Liver (tissue), 9 donors: Measurements from ENCODE around the gene B3GAT1. TPM values are rescaled to one million over a fixed set of nuclear protein-coding genes. Genes with fewer than 3 reads are reported as not detected.

ENCODE experiments used
- DNase-seq: peaks from one replicate; pipeline ENCODE4 v3.0.0-alpha.2; 2017; ENCODE audit warnings: low spot score
- H3K27ac ChIP-seq, 2 donors: one replicate each; pipeline ENCODE4 v1.7.0; 2013; ENCODE audit warnings: inconsistent platforms in 2 of 2, low read length in 2 of 2, control low read depth in 1 of 2, low read depth in 1 of 2, mild to moderate bottlenecking in 1 of 2
- H3K27me3 ChIP-seq, 4 donors: one replicate each; pipeline versions ENCODE4 v1.6.1 to v1.7.0; 2013; ENCODE audit warnings: low read length in 3 of 4, inconsistent platforms in 1 of 4, mild to moderate bottlenecking in 1 of 4, moderate library complexity in 1 of 4; ENCODE audit not compliant: control insufficient read depth in 4 of 4, insufficient read depth in 4 of 4
- H3K36me3 ChIP-seq, 4 donors: one replicate each; pipeline versions ENCODE4 v1.6.1 to v1.7.0; 2013; ENCODE audit warnings: low read length in 3 of 4, mild to moderate bottlenecking in 3 of 4, low read depth in 1 of 4, moderate library complexity in 1 of 4; ENCODE audit not compliant: control insufficient read depth in 4 of 4, insufficient read depth in 3 of 4
- H3K4me1 ChIP-seq, 4 donors: one replicate each; pipeline versions ENCODE4 v1.6.1 to v1.7.0; 2013; ENCODE audit warnings: low read length in 3 of 4, mild to moderate bottlenecking in 3 of 4, moderate library complexity in 1 of 4; ENCODE audit not compliant: control insufficient read depth in 4 of 4, insufficient read depth in 4 of 4
- H3K4me3 ChIP-seq, 3 donors: one replicate each; pipeline versions ENCODE4 v1.6.1 to v1.7.0; 2013; ENCODE audit warnings: low read length in 3 of 3, control low read depth in 1 of 3, low read depth in 1 of 3, mild to moderate bottlenecking in 1 of 3
- H3K9ac ChIP-seq, 2 donors: one replicate each; pipeline ENCODE4 v1.7.0; 2013; ENCODE audit warnings: low read length in 2 of 2, mild to moderate bottlenecking in 2 of 2, moderate library complexity in 2 of 2, control low read depth in 1 of 2, low read depth in 1 of 2
- H3K9me3 ChIP-seq, 4 donors: one replicate each; pipeline versions ENCODE4 v1.6.1 to v1.7.0; 2013; ENCODE audit warnings: low read length in 3 of 4; ENCODE audit not compliant: control insufficient read depth in 4 of 4
- EGR1 ChIP-seq, 2 donors: IDR thresholded peaks; 2 replicates each; pipeline ENCODE4 v1.6.1; 2016 to 2018; ENCODE audit warnings: antibody characterized with exemption in 2 of 2, low read depth in 2 of 2
- FOXA1 ChIP-seq: IDR thresholded peaks from 2 replicates; pipeline ENCODE4 v1.6.1; 2016; ENCODE audit warnings: antibody characterized with exemption
- FOXA2 ChIP-seq: IDR thresholded peaks from 2 replicates; pipeline ENCODE4 v1.6.1; 2016; ENCODE audit warnings: antibody characterized with exemption
- GABPA ChIP-seq, 2 donors: IDR thresholded peaks in 1 of 2; conservative IDR thresholded peaks in 1 of 2; 2 replicates each; pipeline ENCODE4 v1.6.1; 2016; ENCODE audit warnings: antibody characterized with exemption in 2 of 2, mild to moderate bottlenecking in 1 of 2, moderate library complexity in 1 of 2
- HNF4A ChIP-seq, 2 donors: conservative IDR thresholded peaks; 2 replicates each; pipeline ENCODE4 v1.6.1; 2016; ENCODE audit warnings: antibody characterized with exemption in 2 of 2, mild to moderate bottlenecking in 2 of 2
- HNF4G ChIP-seq: IDR thresholded peaks from 2 replicates; pipeline ENCODE4 v1.6.1; 2016; ENCODE audit warnings: antibody characterized with exemption
- JUND ChIP-seq, 2 donors: IDR thresholded peaks; 2 replicates each; pipeline ENCODE4 v1.6.1; 2016; ENCODE audit warnings: antibody characterized with exemption in 2 of 2
- NR2F2 ChIP-seq: IDR thresholded peaks from 2 replicates; pipeline ENCODE4 v1.6.1; 2016; ENCODE audit warnings: antibody characterized with exemption
- RAD21 ChIP-seq, 2 donors: IDR thresholded peaks; 2 replicates each; pipeline ENCODE4 v1.6.1; 2016; ENCODE audit warnings: antibody characterized with exemption in 2 of 2, mild to moderate bottlenecking in 2 of 2
- SP1 ChIP-seq: IDR thresholded peaks from 2 replicates; pipeline ENCODE4 v1.6.1; 2018; ENCODE audit warnings: antibody characterized with exemption, mild to moderate bottlenecking
- YY1 ChIP-seq: IDR thresholded peaks from 2 replicates; pipeline ENCODE4 v1.6.1; 2016; ENCODE audit warnings: antibody characterized with exemption, mild to moderate bottlenecking
- WGBS: extraction: QIAGEN DNeasy Blood & Tissue Kit; methylation state at CpG from one replicate; pipeline ENCODE4 v1.1.7; 2013; 5-methylcytosine and 5-hydroxymethylcytosine counted together
- polyA plus RNA-seq, 2 donors: library from polyadenylated mRNA; stranded (reverse) in 1 of 2; unstranded in 1 of 2; fragments of 200-250 nt in 1 of 2; fragments of >200 nt in 1 of 2; fragmentation: Nextera tagmentation in 1 of 2; extraction: Ambion mirVana in 1 of 2; gene quantifications; one replicate each; pipeline versions ENCODE4 v1.2.1 to v1.2.3, GENCODE V29; 2013 to 2015
- total RNA-seq, 2 donors: library from RNA; depleted of rRNA; stranded (reverse); fragments of >200 nt; gene quantifications; one replicate each; pipeline ENCODE4 v1.2.3, GENCODE V29; 2014
- TF ChIP-seq, protein P1 (sequence below): fragments of 150-350 bp; IDR thresholded peaks from 2 replicates; pipeline ENCODE4 v1.5.1; 2017; ENCODE audit warnings: improper control_type of control experiment, low read depth, low read length; ENCODE audit not compliant: missing input control
- TF ChIP-seq, protein P2 (sequence below): IDR thresholded peaks from 2 replicates; pipeline ENCODE4 v1.6.1; 2016; ENCODE audit warnings: antibody characterized with exemption
- TF ChIP-seq, protein P3 (sequence below): IDR thresholded peaks from 2 replicates; pipeline ENCODE4 v1.6.1; 2016; ENCODE audit warnings: antibody characterized with exemption
- TF ChIP-seq, protein P4 (sequence below): IDR thresholded peaks from 2 replicates; pipeline ENCODE4 v1.6.1; 2016; ENCODE audit warnings: antibody characterized with exemption
- TF ChIP-seq, protein P5 (sequence below): IDR thresholded peaks from 2 replicates; pipeline ENCODE4 v1.6.1; 2016; ENCODE audit warnings: antibody characterized with exemption, mild to moderate bottlenecking
- donor health status: healthy.
- donor health status: healthy.
- donor health status: healthy.
- donor health status: healthy.
- donor health status: healthy.

Gene B3GAT1
- total and polyA plus RNA-seq, 4 donors = 0.13 to 6.6 (median 0.25) TPM; not detected in 1

DNA sequence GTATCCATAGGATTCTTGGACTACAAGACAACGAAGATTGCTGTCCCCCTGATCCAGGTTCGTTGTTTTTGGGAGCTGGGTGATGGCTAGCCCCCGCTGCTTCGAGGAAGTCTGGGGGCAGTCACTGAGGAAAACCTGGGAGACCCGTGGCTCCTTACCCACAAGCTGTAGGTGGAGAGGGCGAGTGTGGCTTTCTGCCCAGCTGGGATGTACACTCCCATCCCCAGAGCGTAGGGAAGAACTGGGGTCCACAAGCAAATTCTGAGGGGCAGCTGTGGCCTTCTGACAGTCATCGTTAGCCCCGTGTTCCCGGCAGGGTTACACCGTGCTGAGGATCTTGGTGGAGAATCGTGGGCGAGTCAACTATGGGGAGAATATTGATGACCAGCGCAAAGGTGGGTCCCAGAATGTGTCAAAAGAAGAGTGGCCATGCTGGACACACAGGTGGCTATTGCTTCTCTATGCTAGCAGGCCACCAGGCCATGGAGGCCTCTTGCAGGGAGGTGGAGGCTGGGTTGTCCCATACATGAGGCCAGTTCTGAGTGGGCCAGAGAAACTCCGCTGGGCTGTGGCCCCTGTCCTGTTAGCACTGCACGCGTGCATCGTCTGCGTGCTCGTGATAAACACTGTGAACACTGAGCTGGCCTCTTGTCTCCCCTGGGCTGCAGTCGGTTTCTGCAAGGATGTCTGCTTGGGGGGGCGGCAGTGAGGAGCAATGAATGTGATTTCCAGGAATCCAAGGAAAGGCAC, 40.4 kb downstream of the B3GAT1 start:
- whole genome bisulfite sequencing = 92% methylated on average over 22 of the region's 22 CpGs
- DNase-seq = no peak

More for the DNA sequence above, 40.4 kb downstream of the B3GAT1 start:
- Histone ChIP-seq H3K27me3 (no peaks in the 10 kb centered on the region), H3K9ac (no peak overlapping the region), H3K36me3 (no peaks in the 10 kb centered on the region), H3K9me3 (no peaks in the 10 kb centered on the region), H3K4me3 (no peak overlapping the region), H3K4me1 (no peaks in the 10 kb centered on the region), H3K27ac (no peak overlapping the region)
- TF ChIP-seq, protein P1, sequence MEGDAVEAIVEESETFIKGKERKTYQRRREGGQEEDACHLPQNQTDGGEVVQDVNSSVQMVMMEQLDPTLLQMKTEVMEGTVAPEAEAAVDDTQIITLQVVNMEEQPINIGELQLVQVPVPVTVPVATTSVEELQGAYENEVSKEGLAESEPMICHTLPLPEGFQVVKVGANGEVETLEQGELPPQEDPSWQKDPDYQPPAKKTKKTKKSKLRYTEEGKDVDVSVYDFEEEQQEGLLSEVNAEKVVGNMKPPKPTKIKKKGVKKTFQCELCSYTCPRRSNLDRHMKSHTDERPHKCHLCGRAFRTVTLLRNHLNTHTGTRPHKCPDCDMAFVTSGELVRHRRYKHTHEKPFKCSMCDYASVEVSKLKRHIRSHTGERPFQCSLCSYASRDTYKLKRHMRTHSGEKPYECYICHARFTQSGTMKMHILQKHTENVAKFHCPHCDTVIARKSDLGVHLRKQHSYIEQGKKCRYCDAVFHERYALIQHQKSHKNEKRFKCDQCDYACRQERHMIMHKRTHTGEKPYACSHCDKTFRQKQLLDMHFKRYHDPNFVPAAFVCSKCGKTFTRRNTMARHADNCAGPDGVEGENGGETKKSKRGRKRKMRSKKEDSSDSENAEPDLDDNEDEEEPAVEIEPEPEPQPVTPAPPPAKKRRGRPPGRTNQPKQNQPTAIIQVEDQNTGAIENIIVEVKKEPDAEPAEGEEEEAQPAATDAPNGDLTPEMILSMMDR = no peak
- TF ChIP-seq, protein P2, sequence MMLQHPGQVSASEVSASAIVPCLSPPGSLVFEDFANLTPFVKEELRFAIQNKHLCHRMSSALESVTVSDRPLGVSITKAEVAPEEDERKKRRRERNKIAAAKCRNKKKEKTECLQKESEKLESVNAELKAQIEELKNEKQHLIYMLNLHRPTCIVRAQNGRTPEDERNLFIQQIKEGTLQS = no peak
- TF ChIP-seq JUND (IDR thresholded peaks at IDR 0.05) (no peak), HNF4A (conservative IDR thresholded peaks at IDR 0.05) (no peak), HNF4G (no peak), GABPA (IDR thresholded peaks at IDR 0.05 in 1 of 2, conservative IDR thresholded peaks at IDR 0.05 in 1 of 2) (no peak), EGR1 (IDR thresholded peaks at IDR 0.05; ENCODE audit: low read depth in 2 of 2) (no peak), SP1 (no peak), FOXA1 (no peak), YY1 (no peak), NR2F2 (no peak), FOXA2 (no peak), RAD21 (IDR thresholded peaks at IDR 0.05) (no peak)
- TF ChIP-seq, protein P3, sequence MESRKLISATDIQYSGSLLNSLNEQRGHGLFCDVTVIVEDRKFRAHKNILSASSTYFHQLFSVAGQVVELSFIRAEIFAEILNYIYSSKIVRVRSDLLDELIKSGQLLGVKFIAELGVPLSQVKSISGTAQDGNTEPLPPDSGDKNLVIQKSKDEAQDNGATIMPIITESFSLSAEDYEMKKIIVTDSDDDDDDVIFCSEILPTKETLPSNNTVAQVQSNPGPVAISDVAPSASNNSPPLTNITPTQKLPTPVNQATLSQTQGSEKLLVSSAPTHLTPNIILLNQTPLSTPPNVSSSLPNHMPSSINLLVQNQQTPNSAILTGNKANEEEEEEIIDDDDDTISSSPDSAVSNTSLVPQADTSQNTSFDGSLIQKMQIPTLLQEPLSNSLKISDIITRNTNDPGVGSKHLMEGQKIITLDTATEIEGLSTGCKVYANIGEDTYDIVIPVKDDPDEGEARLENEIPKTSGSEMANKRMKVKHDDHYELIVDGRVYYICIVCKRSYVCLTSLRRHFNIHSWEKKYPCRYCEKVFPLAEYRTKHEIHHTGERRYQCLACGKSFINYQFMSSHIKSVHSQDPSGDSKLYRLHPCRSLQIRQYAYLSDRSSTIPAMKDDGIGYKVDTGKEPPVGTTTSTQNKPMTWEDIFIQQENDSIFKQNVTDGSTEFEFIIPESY = no peak
- TF ChIP-seq, protein P4, sequence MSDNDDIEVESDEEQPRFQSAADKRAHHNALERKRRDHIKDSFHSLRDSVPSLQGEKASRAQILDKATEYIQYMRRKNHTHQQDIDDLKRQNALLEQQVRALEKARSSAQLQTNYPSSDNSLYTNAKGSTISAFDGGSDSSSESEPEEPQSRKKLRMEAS = no peak
- TF ChIP-seq, protein P5, sequence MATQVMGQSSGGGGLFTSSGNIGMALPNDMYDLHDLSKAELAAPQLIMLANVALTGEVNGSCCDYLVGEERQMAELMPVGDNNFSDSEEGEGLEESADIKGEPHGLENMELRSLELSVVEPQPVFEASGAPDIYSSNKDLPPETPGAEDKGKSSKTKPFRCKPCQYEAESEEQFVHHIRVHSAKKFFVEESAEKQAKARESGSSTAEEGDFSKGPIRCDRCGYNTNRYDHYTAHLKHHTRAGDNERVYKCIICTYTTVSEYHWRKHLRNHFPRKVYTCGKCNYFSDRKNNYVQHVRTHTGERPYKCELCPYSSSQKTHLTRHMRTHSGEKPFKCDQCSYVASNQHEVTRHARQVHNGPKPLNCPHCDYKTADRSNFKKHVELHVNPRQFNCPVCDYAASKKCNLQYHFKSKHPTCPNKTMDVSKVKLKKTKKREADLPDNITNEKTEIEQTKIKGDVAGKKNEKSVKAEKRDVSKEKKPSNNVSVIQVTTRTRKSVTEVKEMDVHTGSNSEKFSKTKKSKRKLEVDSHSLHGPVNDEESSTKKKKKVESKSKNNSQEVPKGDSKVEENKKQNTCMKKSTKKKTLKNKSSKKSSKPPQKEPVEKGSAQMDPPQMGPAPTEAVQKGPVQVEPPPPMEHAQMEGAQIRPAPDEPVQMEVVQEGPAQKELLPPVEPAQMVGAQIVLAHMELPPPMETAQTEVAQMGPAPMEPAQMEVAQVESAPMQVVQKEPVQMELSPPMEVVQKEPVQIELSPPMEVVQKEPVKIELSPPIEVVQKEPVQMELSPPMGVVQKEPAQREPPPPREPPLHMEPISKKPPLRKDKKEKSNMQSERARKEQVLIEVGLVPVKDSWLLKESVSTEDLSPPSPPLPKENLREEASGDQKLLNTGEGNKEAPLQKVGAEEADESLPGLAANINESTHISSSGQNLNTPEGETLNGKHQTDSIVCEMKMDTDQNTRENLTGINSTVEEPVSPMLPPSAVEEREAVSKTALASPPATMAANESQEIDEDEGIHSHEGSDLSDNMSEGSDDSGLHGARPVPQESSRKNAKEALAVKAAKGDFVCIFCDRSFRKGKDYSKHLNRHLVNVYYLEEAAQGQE = no peak
